DOHH2 (cell line): Measurements from ENCODE around the gene CYB561A3.

Source experiments
- H3F3A ChIP-seq: fragments of 200-600 bp; sonication (generic), shearing (Covaris generic); 2 replicates; pipeline ENCODE4 v1.6.0; 2016; ENCODE audit warnings: antibody characterized with exemption, mild to moderate bottlenecking; ENCODE audit not compliant: control insufficient read depth, insufficient read depth
- H3K27ac ChIP-seq: fragments of 200-600 bp; sonication (generic); 2 replicates; pipeline ENCODE4 v1.5.1; 2014; ENCODE audit warnings: low read depth, mild to moderate bottlenecking, low read length, moderate library complexity
- H3K27me3 ChIP-seq: fragments of 200-600 bp; sonication (generic); 2 replicates; pipeline ENCODE4 v1.6.1; 2014; ENCODE audit warnings: mild to moderate bottlenecking, low read length, mixed read lengths; ENCODE audit not compliant: control insufficient read depth
- H3K36me3 ChIP-seq: fragments of 200-600 bp; sonication (generic); 2 replicates; pipeline ENCODE4 v1.6.1; 2014; ENCODE audit warnings: mild to moderate bottlenecking, low read length, moderate library complexity, mixed read lengths; ENCODE audit not compliant: control insufficient read depth
- H3K4me1 ChIP-seq: fragments of 200-600 bp; sonication (generic); 2 replicates; pipeline ENCODE4 v1.6.1; 2014; ENCODE audit warnings: mild to moderate bottlenecking, low read length, mixed read lengths; ENCODE audit not compliant: control insufficient read depth
- H3K4me2 ChIP-seq: fragments of 200-600 bp; sonication (generic); 2 replicates; pipeline ENCODE4 v1.6.0; 2014; ENCODE audit warnings: mild to moderate bottlenecking, low read length, moderate library complexity
- H3K4me3 ChIP-seq: fragments of 200-600 bp; sonication (generic); 2 replicates; pipeline ENCODE4 v1.5.1; 2014; ENCODE audit warnings: mild to moderate bottlenecking, low read length, mixed read lengths
- H3K79me2 ChIP-seq: fragments of 200-600 bp; sonication (generic); 2 replicates; pipeline ENCODE4 v1.6.1; 2014; ENCODE audit warnings: mild to moderate bottlenecking, low read length, mixed read lengths; ENCODE audit not compliant: control insufficient read depth
- H3K9me2 ChIP-seq: fragments of 200-600 bp; sonication (generic); replicated peaks from 2 replicates; pipeline ENCODE4 v1.6.1; 2014; ENCODE audit warnings: mild to moderate bottlenecking, low read length, mixed read lengths; ENCODE audit not compliant: control insufficient read depth
- H3K9me3 ChIP-seq: fragments of 200-600 bp; sonication (generic); 2 replicates; pipeline ENCODE4 v1.6.1; 2014; ENCODE audit warnings: antibody characterized with exemption, low read length, mixed read lengths; ENCODE audit not compliant: control insufficient read depth, insufficient read depth
- H4K20me1 ChIP-seq: fragments of 200-600 bp; sonication (generic); 2 replicates; pipeline ENCODE4 v1.6.0; 2014; ENCODE audit warnings: low read depth, mild to moderate bottlenecking, antibody characterized with exemption, low read length, moderate library complexity; ENCODE audit not compliant: control insufficient read depth, insufficient read depth
- CTCF ChIP-seq: fragments of 200-600 bp; sonication (generic); IDR thresholded peaks from one replicate; pipeline ENCODE4 v1.5.1; 2014; ENCODE audit warnings: antibody characterized with exemption, mild to moderate bottlenecking, low read depth, low read length; ENCODE audit not compliant: poor library complexity, severe bottlenecking
- EZH2phosphoT487 ChIP-seq: fragments of 200-600 bp; sonication (generic); IDR thresholded peaks from 2 replicates; pipeline ENCODE4 v1.6.1; 2017; ENCODE audit warnings: borderline replicate concordance, mild to moderate bottlenecking, antibody characterized with exemption, low read length, moderate library complexity, mixed read lengths

Gene CYB561A3

GRCh38 chr11:61306221-61306620, 55.5 kb downstream of the CYB561A3 start:
- TF ChIP-seq CTCF = no peak
- TF ChIP-seq EZH2phosphoT487 = no peak
- Histone ChIP-seq H3K36me3 (peaks cover 96% of the 10 kb centered on the region), H3K4me2 (no peak overlapping the region), H3K27ac (no peak overlapping the region), H3K79me2 (no peaks in the 10 kb centered on the region), H3F3A (no peaks in the 10 kb centered on the region), H3K9me2 (no peaks in the 10 kb centered on the region), H3K9me3 (no peaks in the 10 kb centered on the region), H4K20me1 (no peaks in the 10 kb centered on the region; the same call in 1 of the 2 replicates), H3K4me1 (no peaks in the 10 kb centered on the region), H3K27me3 (no peaks in the 10 kb centered on the region), H3K4me3 (no peak overlapping the region)

DNA sequence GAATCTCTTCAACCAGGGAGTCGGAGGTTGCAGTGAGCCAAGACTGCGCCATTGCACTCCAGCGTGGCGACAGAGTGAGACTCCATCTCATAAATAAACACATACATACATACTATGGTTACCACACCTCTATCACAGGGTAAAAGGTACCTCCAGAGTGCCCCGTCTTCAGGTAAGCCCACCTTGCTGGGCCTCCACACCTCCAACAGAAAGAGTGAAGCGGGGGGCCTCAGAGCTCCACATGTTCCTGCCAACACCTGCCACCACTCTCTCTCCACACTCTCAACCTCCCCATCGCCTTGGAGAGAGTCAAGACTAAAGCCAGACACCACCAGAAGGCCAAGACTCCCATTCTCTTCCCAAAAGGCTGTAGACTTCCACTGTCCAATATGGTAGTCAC, 56.3 kb downstream of the CYB561A3 start:
- H3K9me2 ChIP-seq = no peaks in the 10 kb centered on the region
- H4K20me1 ChIP-seq = no peaks in the 10 kb centered on the region; the same call in 1 of the 2 replicates
- H3K9me3 ChIP-seq = no peaks in the 10 kb centered on the region
- H3K4me3 ChIP-seq = no peak overlapping the region
- H3K4me2 ChIP-seq = no peak overlapping the region
- H3K27ac ChIP-seq = no peak overlapping the region
- no peaks in the 10 kb centered on the region for H3K27me3 ChIP-seq
- TF ChIP-seq CTCF (no peak), EZH2phosphoT487 (no peak)
- no peaks in the 10 kb centered on the region for H3K4me1 ChIP-seq
- H3K79me2 ChIP-seq = no peaks in the 10 kb centered on the region
- H3K36me3 ChIP-seq = peaks cover 96% of the 10 kb centered on the region
- H3F3A ChIP-seq = no peaks in the 10 kb centered on the region

DNA sequence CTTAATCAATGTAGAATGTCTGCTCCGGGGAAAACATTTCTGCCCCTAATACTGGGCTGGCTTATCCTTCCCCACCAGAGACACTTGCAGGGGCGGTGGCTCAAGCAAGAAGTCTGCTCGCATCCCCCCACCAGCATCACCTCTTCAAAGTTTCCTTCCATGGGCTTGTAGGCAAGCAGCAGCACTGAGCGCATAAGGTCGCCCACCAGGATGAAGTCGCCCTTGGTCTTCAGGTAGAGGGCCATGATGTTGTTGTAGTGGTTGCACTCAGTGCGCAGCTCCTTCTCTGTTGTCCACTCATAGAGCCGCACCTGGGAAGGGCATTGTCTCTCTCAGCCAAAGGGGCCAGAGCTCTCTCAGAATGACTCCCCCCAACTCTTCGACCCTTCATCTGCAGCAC, 58.0 kb downstream of the CYB561A3 start:
- TF ChIP-seq EZH2phosphoT487 (no peak), CTCF (no peak)
- no peak overlapping the region for H3K4me2 ChIP-seq
- no peaks in the 10 kb centered on the region for H3K9me2 ChIP-seq
- H3K9me3 ChIP-seq = no peaks in the 10 kb centered on the region
- no peaks in the 10 kb centered on the region for H3K27me3 ChIP-seq
- no peak overlapping the region for H3K27ac ChIP-seq
- no peak overlapping the region for H3K4me3 ChIP-seq
- no peaks in the 10 kb centered on the region for H3K79me2 ChIP-seq
- H3F3A ChIP-seq = no peaks in the 10 kb centered on the region
- peaks cover 96% of the 10 kb centered on the region for H3K36me3 ChIP-seq
- H3K4me1 ChIP-seq = no peaks in the 10 kb centered on the region
- no peaks in the 10 kb centered on the region; the same call in 1 of the 2 replicates for H4K20me1 ChIP-seq
